ENCODE results near the gene SLC7A9.

Gene SLC7A9

GRCh38 chr19:32890326-32890725 lies 20.8 kb upstream of the SLC7A9 start:
- TF ChIP-seq REST (IDR thresholded peaks at IDR 0.05; ENCODE audit: insufficient read depth in 1 of 2, low read depth in 2 of 2, low read length in 2 of 2) (no peak), POLR2AphosphoS5 (IDR thresholded peaks at IDR 0.05; ENCODE audit: low read depth, low read length) (no peak)

GRCh38 chr19:32889137-32889934 lies 19.8 kb upstream of the SLC7A9 start:
- TF ChIP-seq TAF1 (IDR thresholded peaks at IDR 0.05; ENCODE audit: borderline replicate concordance, insufficient read depth, low read length): no peak
- no peak for TF ChIP-seq REST (IDR thresholded peaks at IDR 0.05; ENCODE audit: insufficient read depth in 1 of 2, low read depth in 2 of 2, low read length in 2 of 2)
- TF ChIP-seq SIN3A (IDR thresholded peaks at IDR 0.05; ENCODE audit: borderline replicate concordance, insufficient read depth, low read length): no peak
- TF ChIP-seq POLR2AphosphoS5 (IDR thresholded peaks at IDR 0.05; ENCODE audit: low read depth, low read length): no peak
- no peak for TF ChIP-seq FOXP2 (optimal IDR thresholded peaks at IDR 0.05; ENCODE audit: borderline replicate concordance, extremely low read depth, extremely low read length, insufficient read depth)

- no peak for TF ChIP-seq TAF1 (IDR thresholded peaks at IDR 0.05; ENCODE audit: borderline replicate concordance, insufficient read depth, low read length)
Observed at GRCh38 chr19:32887572-32888215, 18.1 kb upstream of the SLC7A9 start.

GRCh38 chr19:32886241-32886640 lies 16.7 kb upstream of the SLC7A9 start:
- TF ChIP-seq REST (IDR thresholded peaks at IDR 0.05; ENCODE audit: insufficient read depth in 1 of 2, low read depth in 2 of 2, low read length in 2 of 2) (no peak), SIN3A (IDR thresholded peaks at IDR 0.05; ENCODE audit: borderline replicate concordance, insufficient read depth, low read length) (no peak), POLR2AphosphoS5 (IDR thresholded peaks at IDR 0.05; ENCODE audit: low read depth, low read length) (no peak)

- TF ChIP-seq SIN3A (IDR thresholded peaks at IDR 0.05; ENCODE audit: borderline replicate concordance, insufficient read depth, low read length): no peak
- no peak for TF ChIP-seq POLR2AphosphoS5 (IDR thresholded peaks at IDR 0.05; ENCODE audit: low read depth, low read length)
- TF ChIP-seq TAF1 (IDR thresholded peaks at IDR 0.05; ENCODE audit: borderline replicate concordance, insufficient read depth, low read length): no peak
- TF ChIP-seq FOXP2 (optimal IDR thresholded peaks at IDR 0.05; ENCODE audit: borderline replicate concordance, extremely low read depth, extremely low read length, insufficient read depth): no peak
- no peak for TF ChIP-seq REST (IDR thresholded peaks at IDR 0.05; ENCODE audit: insufficient read depth in 1 of 2, low read depth in 2 of 2, low read length in 2 of 2)
Observed at GRCh38 chr19:32881766-32882165, 12.2 kb upstream of the SLC7A9 start.
